BJ (cell line): Measurements from ENCODE around the gene CD164L2. TPM values are rescaled to one million over a fixed set of nuclear protein-coding genes. Genes with fewer than 3 reads are reported as not detected.

Experiments used
- CTCF ChIA-PET: fragments of 350-600 bp; formaldehyde crosslinking; extraction: SDS; loops from one replicate; lab custom pipeline; 2021; ENCODE audit warnings: antibody characterized with exemption, inconsistent platforms; lab: Yijun Ruan, JAX
- POLR2A ChIA-PET: fragments of 300-600 bp; sonication (Branson Sonifier 250); formaldehyde crosslinking; extraction: SDS; loops from one replicate; lab custom pipeline; 2021; ENCODE audit warnings: antibody characterized with exemption; lab: Charles Lee
- DNase-seq: peaks from one replicate; pipeline ENCODE4 v3.0.0-alpha.2; 2011; ENCODE audit warnings: low read depth
- H3K27me3 ChIP-seq: 2 replicates; pipeline ENCODE4 v1.6.0; 2011; ENCODE audit warnings: low read length; ENCODE audit not compliant: control insufficient read depth, insufficient read depth
- H3K36me3 ChIP-seq: 2 replicates; pipeline ENCODE4 v1.5.1; 2011; ENCODE audit warnings: low read length; ENCODE audit not compliant: control insufficient read depth, insufficient read depth
- H3K4me3 ChIP-seq: 2 replicates; pipeline ENCODE4 v1.5.1; 2011; ENCODE audit warnings: low read depth, mild to moderate bottlenecking, control low read depth, low read length
- CTCF ChIP-seq: IDR thresholded peaks from 2 replicates; pipeline ENCODE4 v1.5.1; 2011; ENCODE audit warnings: low read depth, mild to moderate bottlenecking, control low read depth, inconsistent platforms, low read length, moderate library complexity; ENCODE audit not compliant: insufficient read depth
- polyA plus RNA-seq: library from polyadenylated mRNA; depleted of rRNA; stranded (reverse); fragments of >200 nt; gene quantifications from 2 replicates; pipeline ENCODE4 v1.2.3, GENCODE V29; 2011; rRNA removed

CD164L2 gene
- polyA plus RNA-seq, 1 experiment: not detected

- H3K27me3 ChIP-seq: no peaks in the 10 kb centered on the region
- no peak for DNase-seq
- peak; percentile 93 for TF ChIP-seq CTCF
- ChIA-PET CTCF (interaction anchor here (0.6 to 6.3 kb wide), 35 partner anchors 9 to 366 kb away, joined by 3 to 70 read pairs (median 5); partner anchors contain the start of genes CD164L2, MAP3K6 and SYTL1), POLR2A (interaction anchor here (0.5 kb wide), 1 partner anchor 33 kb away, joined by 13 read pairs; no protein-coding TSS in a partner anchor)
- H3K4me3 ChIP-seq: no peak overlapping the region
- peaks cover 33% of the 10 kb centered on the region for H3K36me3 ChIP-seq
Observed at GRCh38 chr1:27332536-27333281, 50.4 kb downstream of the CD164L2 start.

GRCh38 chr1:27331922-27332321 is 51.2 kb downstream of the CD164L2 start:
- ChIA-PET CTCF (interaction anchor here (0.6 to 6.3 kb wide), 26 partner anchors 9 to 364 kb away, joined by 3 to 70 read pairs (median 6); partner anchors contain the start of genes CD164L2, MAP3K6 and SYTL1), POLR2A (no interaction called here)
- TF ChIP-seq CTCF: no peak
- Histone ChIP-seq H3K4me3 (no peak overlapping the region), H3K36me3 (peaks cover 33% of the 10 kb centered on the region), H3K27me3 (no peaks in the 10 kb centered on the region)
- no peak for DNase-seq

- no peak for TF ChIP-seq CTCF
- Histone ChIP-seq H3K27me3 (no peaks in the 10 kb centered on the region), H3K4me3 (no peak overlapping the region), H3K36me3 (peaks cover 29% of the 10 kb centered on the region)
- DNase-seq: no peak
- ChIA-PET POLR2A (no interaction called here), CTCF (interaction anchor here (1.3 to 5.5 kb wide), 6 partner anchors 13 to 288 kb away, joined by 6 to 54 read pairs (median 28); partner anchors contain the start of gene SYTL1)
Observed at GRCh38 chr1:27331426-27331825, 51.7 kb downstream of the CD164L2 start.

GRCh38 chr1:27330786-27331185 is 52.3 kb downstream of the CD164L2 start:
- ChIA-PET CTCF (interaction anchor here (2.4 kb wide), 1 partner anchor 27 kb away, joined by 20 read pairs; no protein-coding TSS in a partner anchor), POLR2A (no interaction called here)
- no peak for DNase-seq
- peaks cover 23% of the 10 kb centered on the region for H3K36me3 ChIP-seq
- TF ChIP-seq CTCF: no peak
- no peaks in the 10 kb centered on the region for H3K27me3 ChIP-seq
- H3K4me3 ChIP-seq: no peak overlapping the region

Other genes starting within 250 kb of the CD164L2 start
- 12.3 and 18.9 TPM in 2 replicates for gene SLC9A1, start 228.2 kb downstream of the CD164L2 start, polyA plus RNA-seq
- 7.0 and 16.4 TPM in 2 replicates for gene WDTC1, start 148.7 kb downstream of the CD164L2 start, polyA plus RNA-seq
- gene TMEM222, start 61.2 kb downstream of the CD164L2 start, polyA plus RNA-seq: 39.4 and 76.2 TPM in 2 replicates
- gene SYTL1, start 41.3 kb downstream of the CD164L2 start, polyA plus RNA-seq: 0.20 and 0.23 TPM in 2 replicates
- gene MAP3K6, start 16.4 kb downstream of the CD164L2 start, polyA plus RNA-seq: 9.3 and 18.0 TPM in 2 replicates
- gene FCN3, start 8.5 kb downstream of the CD164L2 start, polyA plus RNA-seq: not detected in 2 replicates
- gene GPR3, start 9.3 kb upstream of the CD164L2 start, polyA plus RNA-seq: 1.0 and 1.8 TPM in 2 replicates
- gene WASF2, start 106.8 kb upstream of the CD164L2 start, polyA plus RNA-seq: 49.0 and 56.5 TPM in 2 replicates
- 3.5 and 4.1 TPM in 2 replicates for gene AHDC1, start 220.8 kb upstream of the CD164L2 start, polyA plus RNA-seq